ENCODE results near the gene RAB3D. TPM values are rescaled to one million over a fixed set of nuclear protein-coding genes. Genes with fewer than 3 reads are reported as not detected.

Gene RAB3D
- total and polyA plus RNA-seq, 3 experiments from 2014 or later: 3.2 to 4.5 (median 3.7) TPM

GRCh38 chr19:11273989-11274388 is 65.5 kb downstream of the RAB3D start:
- CTCF ChIA-PET: interaction anchor here (0.8 kb wide), 1 partner anchor 208 kb away, joined by 3 read pairs; no protein-coding TSS in a partner anchor

DNA sequence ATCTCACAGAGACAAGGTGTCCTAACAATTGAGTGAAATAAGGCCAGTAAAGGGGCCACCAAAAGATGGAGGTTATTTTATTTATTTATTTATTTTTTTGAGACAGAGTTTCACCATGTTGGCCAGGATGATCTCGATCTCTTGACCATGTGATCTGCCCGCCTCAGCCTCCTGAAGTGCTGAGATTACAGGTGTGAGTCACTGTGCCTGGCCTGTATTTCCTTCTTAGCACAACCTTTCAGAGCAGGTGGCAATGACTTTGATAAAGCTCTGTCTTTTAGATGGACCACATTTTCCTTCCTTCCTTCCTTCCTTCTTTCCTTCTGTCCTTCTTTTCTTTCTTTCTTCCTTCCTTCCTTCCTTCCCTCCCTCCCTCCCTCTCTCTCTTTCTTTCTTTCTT is 66.2 kb downstream of the RAB3D start:
- no peaks in the 10 kb centered on the region for H3K4me1 ChIP-seq (ENCODE audit: insufficient read depth, low read length)
- peaks cover 0 to 11% (median 2%) of the 10 kb centered on the region in 5 donors for H3K9me3 Mint-ChIP-seq
- peaks cover 23% of the 10 kb centered on the region for H3K27me3 ChIP-seq (ENCODE audit: insufficient read depth, low read length, poor library complexity, severe bottlenecking)
- peaks cover 31 to 35% of the 10 kb centered on the region in 2 donors for H3K27me3 Mint-ChIP-seq
- H3K27ac Mint-ChIP-seq: no peak overlapping the region
- no peak overlapping the region for H3K27ac ChIP-seq (ENCODE audit: low read depth, low read length)
- no peak for DNase-seq
- no peaks in the 10 kb centered on the region for H3K36me3 Mint-ChIP-seq
- ChIA-PET CTCF (no interaction called here), POLR2A (no interaction called here)
- no peaks in the 10 kb centered on the region for H3K9me3 ChIP-seq (ENCODE audit: low read length)
- H3K4me3 Mint-ChIP-seq: no peak overlapping the region
- H3K4me3 ChIP-seq (ENCODE audit: low read length): no peak overlapping the region
- H3K4me1 Mint-ChIP-seq: peaks cover 0 to 1% (median 0%) of the 10 kb centered on the region in 3 donors
- no peaks in the 10 kb centered on the region for H3K36me3 ChIP-seq (ENCODE audit: insufficient read depth, low read length)

More at GRCh38 chr19:11273989-11274388, 65.5 kb downstream of the RAB3D start:
- no peaks in the 10 kb centered on the region for H3K4me1 Mint-ChIP-seq
- no peak for DNase-seq
- peaks cover 20% of the 10 kb centered on the region for H3K27me3 ChIP-seq (ENCODE audit: insufficient read depth, low read length, poor library complexity, severe bottlenecking)
- no peak overlapping the region for H3K27ac Mint-ChIP-seq
- no peak overlapping the region for H3K27ac ChIP-seq (ENCODE audit: low read depth, low read length)
- peaks cover 29 to 33% of the 10 kb centered on the region in 2 donors for H3K27me3 Mint-ChIP-seq
- POLR2A ChIA-PET: no interaction called here
- no peaks in the 10 kb centered on the region for H3K4me1 ChIP-seq (ENCODE audit: insufficient read depth, low read length)
- H3K4me3 ChIP-seq (ENCODE audit: low read length): no peak overlapping the region
- H3K4me3 Mint-ChIP-seq: no peak overlapping the region
- H3K9me3 Mint-ChIP-seq: peaks cover 0 to 13% (median 2%) of the 10 kb centered on the region in 5 donors
- H3K36me3 Mint-ChIP-seq: no peaks in the 10 kb centered on the region
- no peaks in the 10 kb centered on the region for H3K36me3 ChIP-seq (ENCODE audit: insufficient read depth, low read length)
- H3K9me3 ChIP-seq (ENCODE audit: low read length): no peaks in the 10 kb centered on the region

Other genes with a start within 250 kb of the RAB3D start
- 10 to 100 TPM; 35.3 to 37.2 TPM for gene SPC24, start 183.9 kb downstream of the RAB3D start, total RNA-seq
- not detected for gene SPC24, start 183.9 kb downstream of the RAB3D start, polyA plus RNA-seq
- gene KANK2, start 142.1 kb downstream of the RAB3D start, total RNA-seq: 1 to 10 TPM; 2.0 to 2.3 TPM
- 0.16 TPM for gene KANK2, start 142.1 kb downstream of the RAB3D start, polyA plus RNA-seq
- not detected for gene ANGPTL8, start 100.0 kb downstream of the RAB3D start, total RNA-seq
- gene ANGPTL8, start 100.0 kb downstream of the RAB3D start, polyA plus RNA-seq: not detected
- gene DOCK6, start 77.1 kb downstream of the RAB3D start, total RNA-seq: 1 to 10 TPM; 2.3 to 3.5 TPM
- 0.71 TPM for gene DOCK6, start 77.1 kb downstream of the RAB3D start, polyA plus RNA-seq
- gene TSPAN16, start 43.5 kb downstream of the RAB3D start, total RNA-seq: not detected
- not detected for gene TSPAN16, start 43.5 kb downstream of the RAB3D start, polyA plus RNA-seq
- 10 to 100 TPM; 24.8 to 30.5 TPM for gene TMEM205, start 6.6 kb upstream of the RAB3D start, total RNA-seq
- gene TMEM205, start 6.6 kb upstream of the RAB3D start, polyA plus RNA-seq: 75.9 TPM
- gene CCDC159, start 6.9 kb upstream of the RAB3D start, total RNA-seq: 10 to 100 TPM; 14.2 to 14.6 TPM
- 30.1 TPM for gene CCDC159, start 6.9 kb upstream of the RAB3D start, polyA plus RNA-seq
- 1 to 10 TPM; 2.1 to 2.2 TPM for gene PLPPR2, start 15.8 kb upstream of the RAB3D start, total RNA-seq
- 1.2 TPM for gene PLPPR2, start 15.8 kb upstream of the RAB3D start, polyA plus RNA-seq
- gene SWSAP1, start 35.0 kb upstream of the RAB3D start, total RNA-seq: 1 to 10 TPM; 2.1 to 2.2 TPM
- 7.0 TPM for gene SWSAP1, start 35.0 kb upstream of the RAB3D start, polyA plus RNA-seq
- gene EPOR, start 44.7 kb upstream of the RAB3D start, total RNA-seq: 1 to 10 TPM; 3.4 to 3.6 TPM
- 8.0 TPM for gene EPOR, start 44.7 kb upstream of the RAB3D start, polyA plus RNA-seq
- not detected for gene RGL3, start 79.7 kb upstream of the RAB3D start, total RNA-seq
- gene RGL3, start 79.7 kb upstream of the RAB3D start, polyA plus RNA-seq: not detected
- gene ODAD3, start 95.5 kb upstream of the RAB3D start, total RNA-seq: under 1 TPM; 0.11 to 0.24 TPM
- gene ODAD3, start 95.5 kb upstream of the RAB3D start, polyA plus RNA-seq: not detected
- 100 to 1,000 TPM; 262 to 272 TPM for gene PRKCSH, start 96.0 kb upstream of the RAB3D start, total RNA-seq
- gene PRKCSH, start 96.0 kb upstream of the RAB3D start, polyA plus RNA-seq: 60.7 TPM
- gene ELAVL3, start 141.4 kb upstream of the RAB3D start, total RNA-seq: not detected
- gene ELAVL3, start 141.4 kb upstream of the RAB3D start, polyA plus RNA-seq: not detected
- gene ZNF653, start 166.2 kb upstream of the RAB3D start, total RNA-seq: 10 to 100 TPM; 12.6 to 13.3 TPM
- 5.1 TPM for gene ZNF653, start 166.2 kb upstream of the RAB3D start, polyA plus RNA-seq
- 10 to 100 TPM; 59.6 to 61.0 TPM for gene ECSIT, start 189.5 kb upstream of the RAB3D start, total RNA-seq
- 31.4 TPM for gene ECSIT, start 189.5 kb upstream of the RAB3D start, polyA plus RNA-seq
- gene CNN1, start 199.2 kb upstream of the RAB3D start, total RNA-seq: not detected
- gene CNN1, start 199.2 kb upstream of the RAB3D start, polyA plus RNA-seq: not detected
- gene ELOF1, start 219.6 kb upstream of the RAB3D start, total RNA-seq: 10 to 100 TPM; 61.7 to 62.7 TPM
- gene ELOF1, start 219.6 kb upstream of the RAB3D start, polyA plus RNA-seq: 91.7 TPM
- gene ACP5, start 238.0 kb upstream of the RAB3D start, total RNA-seq: 1 to 10 TPM; 5.7 TPM
- gene ACP5, start 238.0 kb upstream of the RAB3D start, polyA plus RNA-seq: 11.8 TPM

All from CD8-positive, alpha-beta memory T cell (primary cell).